MCF 10A (cell line): ENCODE measurements around the gene HSP90AB1. TPM values are rescaled to one million over a fixed set of nuclear protein-coding genes. Genes with fewer than 3 reads are reported as not detected.

Experiments used
- BruUV-seq: library from RNA; stranded (reverse); fragments of 400-500 nt; replicated peaks from 2 replicates; lab custom pipeline; 2021; lab: Mats Ljungman, UMichigan
- CTCF ChIA-PET: fragments of 300-600 bp; sonication (Branson Sonifier 250); formaldehyde crosslinking; extraction: SDS; loops from one replicate; lab custom pipeline; 2021; ENCODE audit warnings: antibody characterized with exemption, inconsistent platforms; lab: Yijun Ruan, JAX
- POLR2A ChIA-PET: fragments of 300-600, 350-650 bp; sonication (Branson Sonifier 250); formaldehyde crosslinking; extraction: SDS; loops from one replicate; lab custom pipeline; 2020; ENCODE audit warnings: antibody characterized with exemption, inconsistent platforms; lab: Yijun Ruan, JAX
- DNase-seq: peaks from one replicate; pipeline ENCODE4 v3.0.0-alpha.2; 2018; ENCODE audit not compliant: unreplicated experiment
- H3K27ac Mint-ChIP-seq: one replicate; pipeline ENCODE4 v1.8.0; 2022; ENCODE audit warnings: mild to moderate bottlenecking, low read depth, mixed read lengths; ENCODE audit not compliant: unreplicated experiment
- H3K27me3 Mint-ChIP-seq: one replicate; pipeline ENCODE4 v1.8.0; 2022; ENCODE audit warnings: mixed read lengths; ENCODE audit not compliant: insufficient read depth, unreplicated experiment
- H3K36me3 Mint-ChIP-seq: one replicate; pipeline ENCODE4 v1.8.0; 2022; ENCODE audit warnings: mild to moderate bottlenecking, moderate library complexity, mixed read lengths; ENCODE audit not compliant: insufficient read depth, unreplicated experiment
- H3K4me1 Mint-ChIP-seq: one replicate; pipeline ENCODE4 v1.8.0; 2022; ENCODE audit warnings: mixed read lengths; ENCODE audit not compliant: insufficient read depth, unreplicated experiment
- H3K4me3 Mint-ChIP-seq: one replicate; pipeline ENCODE4 v1.8.0; 2022; ENCODE audit warnings: mild to moderate bottlenecking, moderate library complexity, mixed read lengths; ENCODE audit not compliant: unreplicated experiment
- H3K9me3 Mint-ChIP-seq: one replicate; pipeline ENCODE4 v1.8.0; 2022; ENCODE audit warnings: mixed read lengths; ENCODE audit not compliant: unreplicated experiment
- intact Hi-C: fragments of 100-400 bp; cut with micrococcal nuclease; formaldehyde crosslinking; loops from 2 replicates; pipeline ENCODE4 v1.14.1; 2022
- total RNA-seq: library from RNA; stranded (reverse); gene quantifications from 2 replicates; pipeline ENCODE4 v1.2.3, GENCODE V29; 2022
- TF ChIP-seq, protein P1 (sequence below): fragments of 200-600 bp; IDR thresholded peaks from one replicate; pipeline ENCODE4 v1.8.0; 2022; ENCODE audit warnings: antibody characterized with exemption, mild to moderate bottlenecking; ENCODE audit not compliant: unreplicated experiment

The HSP90AB1 gene
- total RNA-seq, 1 experiment from 2014 or later = 577 TPM

DNA sequence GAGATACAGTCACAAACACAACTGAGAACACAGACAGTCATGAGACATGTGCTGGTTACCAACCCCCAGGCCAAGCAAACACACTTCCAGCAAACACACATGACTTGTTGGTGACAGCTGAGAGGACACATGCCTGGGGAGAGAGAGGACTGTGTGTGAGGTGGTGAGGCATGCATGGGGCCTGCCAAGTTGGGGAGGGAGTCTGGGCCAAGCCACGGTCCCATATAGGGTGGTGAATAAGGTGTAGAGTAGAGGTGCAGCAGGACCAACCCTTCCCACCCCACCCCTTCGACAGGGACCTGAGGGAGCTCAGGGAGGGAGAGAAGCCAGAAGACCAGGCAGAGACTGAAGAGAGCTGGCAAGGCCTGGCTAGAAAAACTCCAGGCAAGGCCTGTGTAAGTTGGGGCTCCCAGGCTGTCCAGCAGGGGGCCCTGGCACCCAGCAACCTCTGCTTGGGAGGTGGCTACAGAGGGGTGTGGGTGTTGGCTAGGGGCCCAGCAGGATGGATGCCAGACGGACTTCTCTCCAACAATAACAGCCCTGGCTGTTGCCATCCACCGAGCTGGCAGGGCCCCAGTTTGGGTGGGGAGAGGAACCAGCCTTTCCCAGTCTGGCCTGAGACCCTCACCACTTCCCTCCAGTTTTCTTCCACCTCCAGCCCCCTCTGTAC is 25.5 kb upstream of the HSP90AB1 start:
- BruUV-seq = no TSS peak
- peak; percentile 96 for DNase-seq
- intact Hi-C loops = loop anchor here (1.0 to 2.0 kb wide), 3 partner anchors 16 to 49 kb away; partner anchors contain the start of gene SLC35B2
- TF ChIP-seq, protein P1, sequence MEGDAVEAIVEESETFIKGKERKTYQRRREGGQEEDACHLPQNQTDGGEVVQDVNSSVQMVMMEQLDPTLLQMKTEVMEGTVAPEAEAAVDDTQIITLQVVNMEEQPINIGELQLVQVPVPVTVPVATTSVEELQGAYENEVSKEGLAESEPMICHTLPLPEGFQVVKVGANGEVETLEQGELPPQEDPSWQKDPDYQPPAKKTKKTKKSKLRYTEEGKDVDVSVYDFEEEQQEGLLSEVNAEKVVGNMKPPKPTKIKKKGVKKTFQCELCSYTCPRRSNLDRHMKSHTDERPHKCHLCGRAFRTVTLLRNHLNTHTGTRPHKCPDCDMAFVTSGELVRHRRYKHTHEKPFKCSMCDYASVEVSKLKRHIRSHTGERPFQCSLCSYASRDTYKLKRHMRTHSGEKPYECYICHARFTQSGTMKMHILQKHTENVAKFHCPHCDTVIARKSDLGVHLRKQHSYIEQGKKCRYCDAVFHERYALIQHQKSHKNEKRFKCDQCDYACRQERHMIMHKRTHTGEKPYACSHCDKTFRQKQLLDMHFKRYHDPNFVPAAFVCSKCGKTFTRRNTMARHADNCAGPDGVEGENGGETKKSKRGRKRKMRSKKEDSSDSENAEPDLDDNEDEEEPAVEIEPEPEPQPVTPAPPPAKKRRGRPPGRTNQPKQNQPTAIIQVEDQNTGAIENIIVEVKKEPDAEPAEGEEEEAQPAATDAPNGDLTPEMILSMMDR = peak; percentile 76
- POLR2A ChIA-PET = interaction anchor here (1.0 to 5.4 kb wide), 7 partner anchors 9 to 35 kb away, joined by 3 to 62 read pairs (median 6); partner anchors contain the start of genes HSP90AB1 and SLC35B2
- Mint-ChIP-seq H3K4me3 (peak overlapping the region; percentile 47), H3K36me3 (no peaks in the 10 kb centered on the region), H3K9me3 (no peaks in the 10 kb centered on the region), H3K27me3 (no peaks in the 10 kb centered on the region), H3K27ac (peak overlapping the region; percentile 89), H3K4me1 (peaks cover 37% of the 10 kb centered on the region)
- CTCF ChIA-PET = interaction anchor here (0.6 to 6.0 kb wide), 17 partner anchors 9 to 1260 kb away, joined by 3 to 52 read pairs (median 4); partner anchors contain the start of gene SLC35B2

- no peaks in the 10 kb centered on the region for H3K36me3 Mint-ChIP-seq
- CTCF ChIA-PET = interaction anchor here (0.6 to 6.0 kb wide), 13 partner anchors 9 to 1260 kb away, joined by 3 to 52 read pairs (median 4); partner anchors contain the start of gene SLC35B2
- H3K4me3 Mint-ChIP-seq = peak overlapping the region; percentile 47
- no TSS peak for BruUV-seq
- POLR2A ChIA-PET = interaction anchor here (1.0 to 5.4 kb wide), 7 partner anchors 10 to 35 kb away, joined by 3 to 62 read pairs (median 6); partner anchors contain the start of genes HSP90AB1 and SLC35B2
- TF ChIP-seq, protein P1 = no peak
- H3K9me3 Mint-ChIP-seq = no peaks in the 10 kb centered on the region
- intact Hi-C loops = loop anchor here (1.0 to 2.0 kb wide), 3 partner anchors 15 to 49 kb away; partner anchors contain the start of gene SLC35B2
- no peak for DNase-seq
- peak overlapping the region; percentile 89 for H3K27ac Mint-ChIP-seq
- no peaks in the 10 kb centered on the region for H3K27me3 Mint-ChIP-seq
- peaks cover 43% of the 10 kb centered on the region for H3K4me1 Mint-ChIP-seq
Observed at GRCh38 chr6:44221961-44222335, 25.0 kb upstream of the HSP90AB1 start.

DNA sequence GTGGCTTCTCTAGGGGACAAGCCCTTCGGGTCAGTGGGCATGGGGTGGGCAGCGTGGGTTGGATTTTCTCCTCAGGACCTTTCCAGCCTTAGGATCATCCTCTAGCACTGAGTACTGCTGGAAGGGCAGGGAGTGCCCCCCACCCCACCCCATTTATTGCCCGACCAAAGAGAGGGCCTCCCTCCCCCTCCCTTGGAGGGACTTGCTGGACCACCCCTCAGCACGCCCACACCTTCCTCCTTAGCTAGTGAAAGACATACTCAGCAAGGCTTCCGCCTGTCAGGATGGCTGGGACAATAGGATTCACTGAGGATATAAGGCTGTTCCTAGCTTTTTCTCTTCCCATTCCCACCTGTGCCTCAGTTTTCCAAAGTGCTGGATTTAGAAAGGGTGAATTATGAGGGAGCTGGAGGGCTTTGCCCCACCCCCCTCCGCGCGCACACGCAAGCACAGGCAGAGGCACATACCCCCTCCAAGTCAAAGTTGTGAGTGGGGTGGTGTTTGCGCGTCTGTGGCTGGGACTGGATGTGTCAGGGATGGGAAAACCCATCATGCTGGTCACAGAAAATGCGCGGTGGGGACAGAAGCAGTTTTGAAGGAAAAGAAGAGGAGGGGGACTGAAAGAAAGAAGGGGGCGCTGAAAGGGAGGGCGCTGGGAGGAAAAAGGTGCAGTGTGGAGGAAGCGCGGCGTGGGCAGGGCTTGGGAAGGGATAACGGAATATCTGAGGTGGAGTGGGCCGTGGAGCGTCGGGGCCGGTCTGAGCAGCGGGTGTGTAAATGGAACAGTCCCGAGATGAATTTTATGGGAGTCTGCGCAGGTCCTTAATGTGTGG is 24.2 kb upstream of the HSP90AB1 start:
- Mint-ChIP-seq H3K9me3 (no peaks in the 10 kb centered on the region), H3K4me1 (peaks cover 49% of the 10 kb centered on the region), H3K4me3 (peak overlapping the region; percentile 68), H3K36me3 (no peaks in the 10 kb centered on the region), H3K27me3 (no peaks in the 10 kb centered on the region), H3K27ac (peak overlapping the region; percentile 19)
- ChIA-PET POLR2A (interaction anchor here (0.6 to 5.4 kb wide), 6 partner anchors 11 to 25 kb away, joined by 3 to 62 read pairs (median 7); partner anchors contain the start of gene HSP90AB1), CTCF (interaction anchor here (0.6 to 6.0 kb wide), 8 partner anchors 10 to 127 kb away, joined by 3 to 52 read pairs (median 4); partner anchors contain the start of gene SLC35B2)
- intact Hi-C loops = no loop called here
- BruUV-seq = no TSS peak
- TF ChIP-seq, protein P1 = no peak
- no peak for DNase-seq
